Esophagus muscularis mucosa (tissue), 4 donors: Measurements from ENCODE around the gene ANKRD13B. TPM values are rescaled to one million over a fixed set of nuclear protein-coding genes. Genes with fewer than 3 reads are reported as not detected.
"Not testable (repeated sequence)": the region's sequence is repeated elsewhere in the genome, so short reads cannot be mapped to it uniquely, and the experiment has no call there.

Experiments used
- DNase-seq: peaks from one replicate; pipeline ENCODE4 v3.0.0-alpha.2; 2017; ENCODE audit errors: extremely low spot score
- H3K27ac ChIP-seq, 4 donors: fragments of 200-600 bp; sonication (generic); replicated peaks in 1 of 4; 1 replicate in 3 of 4; 2 replicates in 1 of 4; pipeline ENCODE4 v1.5.1; 2016 to 2019; ENCODE audit warnings: mild to moderate bottlenecking in 1 of 4
- H3K27me3 ChIP-seq, 4 donors: fragments of 200-600 bp; sonication (generic); one replicate each; pipeline versions ENCODE4 v1.5.1 to v1.6.0; 2016 to 2019
- H3K36me3 ChIP-seq, 4 donors: fragments of 200-600 bp; sonication (generic); one replicate each; pipeline ENCODE4 v1.5.1; 2016 to 2019
- H3K4me1 ChIP-seq, 4 donors: fragments of 200-600 bp; sonication (generic); one replicate each; pipeline ENCODE4 v1.5.1; 2016 to 2019
- H3K4me3 ChIP-seq, 4 donors: fragments of 200-600 bp; sonication (generic); 1 replicate in 2 of 4; 2 replicates in 2 of 4; pipeline ENCODE4 v1.5.1; 2016 to 2019; ENCODE audit warnings: mild to moderate bottlenecking in 4 of 4, moderate library complexity in 1 of 4
- H3K9me3 ChIP-seq, 4 donors: fragments of 200-600 bp; sonication (generic); 1 replicate in 3 of 4; 2 replicates in 1 of 4; pipeline ENCODE4 v1.5.1; 2016 to 2019
- CTCF ChIP-seq, 3 experiments: fragments of 200-600 bp in 2 of 3; fragments of 450-650 bp in 1 of 3; sonication (generic) in 2 of 3; IDR thresholded peaks; one replicate each; pipeline ENCODE4 v1.5.1; 2017 to 2019; ENCODE audit warnings: antibody characterized with exemption in 3 of 3, mild to moderate bottlenecking in 2 of 3, moderate library complexity in 1 of 3
- EP300 ChIP-seq: sonication (generic); formaldehyde crosslinking; IDR thresholded peaks from one replicate; pipeline ENCODE4 v1.6.1; 2017; ENCODE audit warnings: antibody characterized with exemption
- POLR2A ChIP-seq: fragments of 450-650 bp; IDR thresholded peaks from one replicate; pipeline ENCODE4 v1.6.1; 2017; ENCODE audit warnings: antibody characterized with exemption, moderate library complexity, mild to moderate bottlenecking, low read depth
- POLR2AphosphoS5 ChIP-seq, 2 donors: sonication (generic); formaldehyde crosslinking; IDR thresholded peaks; one replicate each; pipeline ENCODE4 v1.6.1; 2017; ENCODE audit warnings: antibody characterized with exemption in 2 of 2
- WGBS: methylation state at CpG from one replicate; pipeline ENCODE4 v1.1.5; 2018; 5-methylcytosine and 5-hydroxymethylcytosine counted together
- intact Hi-C: fragments of 100-400 bp; cut with DNase I; formaldehyde crosslinking; loops from one replicate; pipeline ENCODE4 v1.15.1; 2023
- total RNA-seq, 4 donors: library from RNA; depleted of rRNA; stranded (reverse); fragments of >200 nt; gene quantifications; one replicate each; pipeline versions ENCODE4 v1.1.0 to v1.2.1, GENCODE V29; 2016

ANKRD13B gene
- total RNA-seq, 4 donors from 2014 or later = 8.0 to 16.1 (median 13.4) TPM

- WGBS = 21% methylated on average over 5 of the region's 5 CpGs
- Histone ChIP-seq H3K27me3 (no peaks in the 10 kb centered on the region), H3K27ac (peak overlapping the region; percentile 78 to 85 (median 80)), H3K4me3 (peak overlapping the region in 1 of 4 donors; percentile 2), H3K36me3 (peaks cover 0 to 27% (median 15%) of the 10 kb centered on the region in 4 donors), H3K4me1 (peaks cover 61 to 66% (median 63%) of the 10 kb centered on the region in 4 donors), H3K9me3 (no peaks in the 10 kb centered on the region)
- TF ChIP-seq POLR2A (no peak), EP300 (peak; percentile 55), CTCF (IDR thresholded peaks at IDR 0.05) (peak in 1 of 3 experiments; percentile 1), POLR2AphosphoS5 (IDR thresholded peaks at IDR 0.05) (peak; percentile 52 to 77)
- DNase-seq = peak; percentile 95
- intact Hi-C loops = no loop called here
Measured at GRCh38 chr17:29645515-29646051, 52.7 kb downstream of the ANKRD13B start.

- Histone ChIP-seq H3K27me3 (no peaks in the 10 kb centered on the region), H3K27ac (peak overlapping the region in 2 of 4 donors; percentile 7 to 28), H3K9me3 (no peaks in the 10 kb centered on the region), H3K36me3 (peaks cover 0 to 27% (median 15%) of the 10 kb centered on the region in 4 donors), H3K4me3 (no peak overlapping the region), H3K4me1 (peaks cover 37 to 42% (median 39%) of the 10 kb centered on the region in 4 donors)
- DNase-seq = no peak
- intact Hi-C loops = no loop called here
- 82% methylated on average over 5 of the region's 5 CpGs for whole genome bisulfite sequencing
- TF ChIP-seq POLR2A (no peak), CTCF (IDR thresholded peaks at IDR 0.05) (no peak)
Measured at GRCh38 chr17:29648005-29648404, 55.1 kb downstream of the ANKRD13B start.

GRCh38 chr17:29649359-29649758 lies 56.4 kb downstream of the ANKRD13B start:
- Histone ChIP-seq H3K27ac (no peak overlapping the region), H3K4me3 (no peak overlapping the region), H3K4me1 (peaks cover 23 to 34% (median 32%) of the 10 kb centered on the region in 4 donors), H3K27me3 (no peaks in the 10 kb centered on the region), H3K9me3 (no peaks in the 10 kb centered on the region), H3K36me3 (peaks cover 0 to 27% (median 15%) of the 10 kb centered on the region in 4 donors)
- 97% methylated on average over 5 of the region's 5 CpGs for WGBS
- TF ChIP-seq CTCF (IDR thresholded peaks at IDR 0.05) (no peak), EP300 (no peak), POLR2AphosphoS5 (IDR thresholded peaks at IDR 0.05) (no peak), POLR2A (no peak)
- no peak for DNase-seq
- intact Hi-C loops = no loop called here

GRCh38 chr17:29650396-29650795 lies 57.5 kb downstream of the ANKRD13B start:
- Histone ChIP-seq H3K4me3 (no peak overlapping the region), H3K27me3 (no peaks in the 10 kb centered on the region), H3K36me3 (peaks cover 0 to 36% (median 20%) of the 10 kb centered on the region in 4 donors), H3K27ac (peak overlapping the region in 1 of 4 donors; percentile 15), H3K9me3 (no peaks in the 10 kb centered on the region), H3K4me1 (peaks cover 13 to 27% (median 26%) of the 10 kb centered on the region in 4 donors)
- intact Hi-C loops = no loop called here
- WGBS = 86% methylated on average over 4 of the region's 4 CpGs
- TF ChIP-seq CTCF (IDR thresholded peaks at IDR 0.05) (no peak), POLR2AphosphoS5 (IDR thresholded peaks at IDR 0.05) (no peak), EP300 (no peak), POLR2A (no peak)
- DNase-seq = no peak

- 98% methylated on average over 7 of the region's 7 CpGs for WGBS
- intact Hi-C loops, H3K27ac ChIP-seq, H3K9me3 ChIP-seq, H3K27me3 ChIP-seq, DNase-seq, H3K4me3 ChIP-seq: not testable (repeated sequence)
- Histone ChIP-seq H3K4me1 (peaks cover 0 to 14% (median 11%) of the 10 kb centered on the region in 4 donors), H3K36me3 (peaks cover 0 to 45% (median 25%) of the 10 kb centered on the region in 4 donors)
Measured at GRCh38 chr17:29651913-29652312, 59.0 kb downstream of the ANKRD13B start.
